Measurements from ENCODE around the gene CNTN5. TPM values are rescaled to one million over a fixed set of nuclear protein-coding genes. Genes with fewer than 3 reads are reported as not detected.
"Not testable (repeated sequence)": the region's sequence is repeated elsewhere in the genome, so short reads cannot be mapped to it uniquely, and the experiment has no call there.

Gene CNTN5
- total and polyA plus RNA-seq, 7 donors: under 0.01 to 0.46 TPM; not detected in 5

DNA sequence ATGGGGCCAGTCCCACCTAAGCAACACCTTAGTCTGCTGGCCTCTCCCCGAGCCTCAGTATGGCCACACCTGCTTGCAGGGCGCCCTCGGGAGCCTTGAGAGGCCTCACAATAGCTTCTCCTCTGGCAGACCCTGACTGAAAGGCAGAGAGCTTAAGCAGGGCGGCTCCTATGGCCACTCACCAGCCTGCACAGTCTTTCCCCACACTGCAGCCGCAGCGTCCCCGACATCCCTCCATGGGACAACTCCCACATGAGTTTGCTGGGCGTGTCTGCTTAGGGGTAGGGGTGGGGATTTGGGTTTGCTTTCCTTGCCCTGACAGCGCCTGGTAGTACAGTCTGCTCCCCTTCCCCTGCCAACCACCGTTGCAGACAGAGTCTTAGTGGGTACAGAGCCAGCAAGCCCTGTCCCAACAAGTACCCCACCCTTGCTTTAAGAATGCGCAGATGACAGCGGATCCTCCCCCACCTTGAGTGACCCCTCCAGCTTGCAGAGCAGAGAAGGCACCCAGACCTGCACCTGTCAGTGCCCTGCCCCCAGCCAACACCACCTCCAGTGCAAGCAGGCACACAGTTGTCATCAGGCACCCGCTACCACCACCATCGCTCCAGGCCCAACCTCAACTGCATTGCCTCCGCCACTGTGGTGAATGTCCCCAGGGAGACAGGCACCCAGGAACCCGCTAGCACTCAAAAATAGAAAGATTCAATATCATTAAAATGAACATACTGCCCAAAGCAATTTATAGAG lies 1252.5 kb downstream of the CNTN5 start:
- Histone ChIP-seq H3K4me1 (no peaks in the 10 kb centered on the region), H3K27me3 (ENCODE audit: insufficient read depth in 3 of 3, low read length in 2 of 3) (no peaks in the 10 kb centered on the region), H3K4me3 (no peak overlapping the region), H3K36me3 (ENCODE audit: insufficient read depth in 1 of 2, low read depth in 1 of 2) (no peaks in the 10 kb centered on the region), H3K9me3 (no peaks in the 10 kb centered on the region), H3K27ac (no peak overlapping the region)
- 88 to 92% (median 92%) methylated on average over 16 of the region's 16 CpGs for WGBS, 3 donors
- ATAC-seq (no peak), DNase-seq (no peak)
- intact Hi-C loops (cut with DNase I): no loop called here
- TF ChIP-seq, protein P1, sequence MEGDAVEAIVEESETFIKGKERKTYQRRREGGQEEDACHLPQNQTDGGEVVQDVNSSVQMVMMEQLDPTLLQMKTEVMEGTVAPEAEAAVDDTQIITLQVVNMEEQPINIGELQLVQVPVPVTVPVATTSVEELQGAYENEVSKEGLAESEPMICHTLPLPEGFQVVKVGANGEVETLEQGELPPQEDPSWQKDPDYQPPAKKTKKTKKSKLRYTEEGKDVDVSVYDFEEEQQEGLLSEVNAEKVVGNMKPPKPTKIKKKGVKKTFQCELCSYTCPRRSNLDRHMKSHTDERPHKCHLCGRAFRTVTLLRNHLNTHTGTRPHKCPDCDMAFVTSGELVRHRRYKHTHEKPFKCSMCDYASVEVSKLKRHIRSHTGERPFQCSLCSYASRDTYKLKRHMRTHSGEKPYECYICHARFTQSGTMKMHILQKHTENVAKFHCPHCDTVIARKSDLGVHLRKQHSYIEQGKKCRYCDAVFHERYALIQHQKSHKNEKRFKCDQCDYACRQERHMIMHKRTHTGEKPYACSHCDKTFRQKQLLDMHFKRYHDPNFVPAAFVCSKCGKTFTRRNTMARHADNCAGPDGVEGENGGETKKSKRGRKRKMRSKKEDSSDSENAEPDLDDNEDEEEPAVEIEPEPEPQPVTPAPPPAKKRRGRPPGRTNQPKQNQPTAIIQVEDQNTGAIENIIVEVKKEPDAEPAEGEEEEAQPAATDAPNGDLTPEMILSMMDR (IDR thresholded peaks at IDR 0.05): no peak

DNA sequence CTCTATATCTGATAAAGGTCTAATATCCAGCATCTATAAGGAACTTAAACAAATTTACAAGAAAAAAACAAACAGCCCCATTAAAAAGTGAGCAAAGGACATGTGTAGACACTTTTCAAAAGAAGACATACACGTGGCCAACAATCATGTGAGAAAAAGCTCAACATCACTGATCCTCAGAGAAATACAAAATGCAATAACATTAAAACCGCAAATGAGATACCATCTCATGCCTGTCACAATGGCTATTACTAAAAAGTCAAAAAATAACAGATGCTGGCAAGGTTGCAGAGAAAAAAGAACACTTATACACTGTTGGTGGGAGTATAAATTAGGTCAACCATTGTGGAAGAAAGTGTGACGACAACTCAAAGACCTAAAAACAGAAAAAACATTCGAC lies 1253.7 kb downstream of the CNTN5 start:
- ATAC-seq; H3K4me3 ChIP-seq; DNase-seq; H3K36me3 ChIP-seq (ENCODE audit: insufficient read depth in 1 of 2, low read depth in 1 of 2); H3K4me1 ChIP-seq; H3K27me3 ChIP-seq (ENCODE audit: insufficient read depth in 3 of 3, low read length in 2 of 3); H3K27ac ChIP-seq; intact Hi-C loops (cut with DNase I); H3K9me3 ChIP-seq: not testable (repeated sequence)
- 75 to 77% (median 76%) methylated on average over 4 of the region's 4 CpGs for WGBS, 3 donors

DNA sequence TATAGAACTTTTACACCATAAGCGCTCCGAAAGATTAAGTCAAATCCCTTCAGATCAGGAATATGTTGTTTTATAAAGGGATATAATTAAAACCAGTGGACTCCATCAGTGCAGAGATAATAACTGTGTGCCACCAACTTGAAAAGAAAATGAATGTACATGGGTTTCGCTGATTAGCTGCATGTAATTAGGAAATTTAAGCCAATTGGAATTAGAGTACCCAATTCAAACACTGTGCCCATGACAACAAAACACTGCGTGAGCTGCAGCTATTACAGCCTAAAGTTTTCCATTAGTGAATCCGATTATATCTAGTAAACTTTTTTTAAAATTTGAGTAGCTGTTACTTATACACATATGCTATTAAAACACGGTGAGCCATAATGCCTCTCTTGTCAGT lies 1274.0 kb downstream of the CNTN5 start:
- 72 to 85% (median 84%) methylated on average over 6 of the region's 6 CpGs for whole genome bisulfite sequencing, 3 donors
- ATAC-seq (no peak), DNase-seq (no peak)
- H3K36me3 ChIP-seq (ENCODE audit: insufficient read depth in 1 of 2, low read depth in 1 of 2): no peaks in the 10 kb centered on the region
- H3K9me3 ChIP-seq: no peaks in the 10 kb centered on the region
- intact Hi-C loops (cut with DNase I): no loop called here
- H3K4me1 ChIP-seq: no peaks in the 10 kb centered on the region
- H3K27ac ChIP-seq: no peak overlapping the region
- TF ChIP-seq, protein P1 (IDR thresholded peaks at IDR 0.05): no peak
- H3K27me3 ChIP-seq (ENCODE audit: insufficient read depth in 3 of 3, low read length in 2 of 3): peaks cover 0 to 2% (median 0%) of the 10 kb centered on the region in 3 donors
- no peak overlapping the region for H3K4me3 ChIP-seq

DNA sequence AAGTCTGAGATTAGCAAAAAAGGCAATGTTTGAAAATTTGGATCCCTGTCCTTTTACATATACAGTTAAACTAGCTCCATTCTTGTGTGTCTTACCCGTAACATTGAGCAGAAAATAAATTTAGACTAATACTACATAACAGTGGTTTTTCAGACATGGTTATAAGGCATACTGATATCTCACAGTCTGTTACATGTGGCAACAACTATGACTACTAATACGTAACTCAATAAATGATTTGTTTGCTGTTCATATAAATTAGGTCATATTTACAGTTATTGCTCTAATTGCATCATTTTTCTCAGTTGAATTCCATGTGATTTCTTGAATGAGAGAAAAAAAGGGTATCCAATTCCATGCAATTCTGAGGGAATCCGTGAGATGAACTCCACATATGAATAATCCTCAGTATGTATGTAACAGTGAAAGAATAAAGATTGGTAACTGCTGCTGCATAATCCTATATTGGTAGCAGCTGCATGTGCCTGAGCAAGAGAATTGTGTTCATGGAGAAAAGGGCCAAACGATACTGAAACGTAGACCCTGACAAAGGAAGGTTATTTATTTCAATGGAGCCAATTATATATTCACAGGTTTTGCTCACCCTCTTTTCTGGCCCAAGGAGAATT lies 1275.4 kb downstream of the CNTN5 start:
- ATAC-seq: no peak
- TF ChIP-seq, protein P1 (IDR thresholded peaks at IDR 0.05): no peak
- 33 to 68% (median 60%) methylated on average over 5 of the region's 5 CpGs for WGBS, 3 donors
- intact Hi-C loops (cut with DNase I): no loop called here
- DNase-seq: no peak
- Histone ChIP-seq H3K36me3 (ENCODE audit: insufficient read depth in 1 of 2, low read depth in 1 of 2) (no peaks in the 10 kb centered on the region), H3K27ac (no peak overlapping the region), H3K4me1 (no peaks in the 10 kb centered on the region), H3K4me3 (no peak overlapping the region), H3K27me3 (ENCODE audit: insufficient read depth in 3 of 3, low read length in 2 of 3) (peaks cover 0 to 2% (median 0%) of the 10 kb centered on the region in 3 donors), H3K9me3 (no peaks in the 10 kb centered on the region)

DNA sequence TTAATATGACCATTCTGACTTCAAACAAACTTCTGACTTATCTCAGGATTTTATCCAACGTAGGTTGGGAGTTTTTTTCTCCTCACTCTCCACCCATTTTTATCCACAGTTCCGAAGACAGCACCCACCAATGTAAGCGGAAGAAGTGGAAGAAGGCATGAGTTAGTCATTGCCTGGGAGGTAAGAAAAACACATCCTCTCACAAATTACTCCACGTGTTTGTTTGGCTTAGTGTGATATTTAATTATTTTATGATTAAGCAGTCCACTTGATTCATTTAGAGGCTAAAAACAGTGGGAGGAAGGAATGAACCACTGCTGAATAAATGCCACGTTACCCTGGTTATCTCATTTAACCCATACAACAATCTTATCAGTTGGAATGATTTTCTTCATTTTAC lies 1276.8 kb downstream of the CNTN5 start:
- TF ChIP-seq, protein P1 (IDR thresholded peaks at IDR 0.05): no peak
- 71 to 77% (median 73%) methylated on average over 5 of the region's 5 CpGs for WGBS, 3 donors
- no peak for ATAC-seq
- intact Hi-C loops (cut with DNase I): no loop called here
- no peak for DNase-seq
- H3K27me3 ChIP-seq (ENCODE audit: insufficient read depth in 3 of 3, low read length in 2 of 3): peaks cover 0 to 2% (median 0%) of the 10 kb centered on the region in 3 donors
- no peaks in the 10 kb centered on the region for H3K4me1 ChIP-seq
- H3K36me3 ChIP-seq (ENCODE audit: insufficient read depth in 1 of 2, low read depth in 1 of 2): no peaks in the 10 kb centered on the region
- no peak overlapping the region for H3K4me3 ChIP-seq
- no peak overlapping the region for H3K27ac ChIP-seq
- H3K9me3 ChIP-seq: no peaks in the 10 kb centered on the region

Data from psoas muscle (tissue), 8 donors.